ENCODE data around the gene NTM.
"Not testable (repeated sequence)": the region's sequence is repeated elsewhere in the genome, so short reads cannot be mapped to it uniquely, and the experiment has no call there.

The NTM gene

DNA sequence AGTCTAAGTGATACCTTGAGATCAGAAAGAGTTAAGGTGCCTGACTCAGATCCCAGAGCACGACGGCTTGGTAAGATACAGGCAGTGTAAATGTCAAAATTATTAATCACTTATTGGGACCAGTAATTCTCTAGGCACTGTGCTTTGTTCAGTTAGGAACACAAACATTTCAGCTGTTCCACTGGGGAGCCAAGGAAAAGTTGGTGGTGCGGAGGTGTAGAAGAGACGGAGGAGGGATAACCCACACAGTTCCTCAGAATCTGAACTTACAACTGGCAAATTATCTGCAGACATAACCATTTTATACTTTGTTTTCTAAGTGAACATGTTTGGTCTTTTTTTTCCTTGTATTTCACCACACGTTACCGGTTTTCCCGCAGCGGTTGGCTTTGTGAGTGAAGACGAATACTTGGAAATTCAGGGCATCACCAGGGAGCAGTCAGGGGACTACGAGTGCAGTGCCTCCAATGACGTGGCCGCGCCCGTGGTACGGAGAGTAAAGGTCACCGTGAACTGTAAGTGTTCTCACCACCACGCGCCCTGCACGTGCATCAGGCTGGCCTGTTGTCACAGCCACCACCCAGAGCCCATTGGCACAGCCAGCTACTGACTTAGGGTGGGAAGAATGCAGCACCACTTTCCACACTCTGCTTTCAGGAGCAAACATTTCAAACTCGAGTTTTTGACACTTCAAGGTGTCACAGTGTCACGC lies 937.0 kb downstream of the NTM start:
- DNase-seq, result no peak

DNA sequence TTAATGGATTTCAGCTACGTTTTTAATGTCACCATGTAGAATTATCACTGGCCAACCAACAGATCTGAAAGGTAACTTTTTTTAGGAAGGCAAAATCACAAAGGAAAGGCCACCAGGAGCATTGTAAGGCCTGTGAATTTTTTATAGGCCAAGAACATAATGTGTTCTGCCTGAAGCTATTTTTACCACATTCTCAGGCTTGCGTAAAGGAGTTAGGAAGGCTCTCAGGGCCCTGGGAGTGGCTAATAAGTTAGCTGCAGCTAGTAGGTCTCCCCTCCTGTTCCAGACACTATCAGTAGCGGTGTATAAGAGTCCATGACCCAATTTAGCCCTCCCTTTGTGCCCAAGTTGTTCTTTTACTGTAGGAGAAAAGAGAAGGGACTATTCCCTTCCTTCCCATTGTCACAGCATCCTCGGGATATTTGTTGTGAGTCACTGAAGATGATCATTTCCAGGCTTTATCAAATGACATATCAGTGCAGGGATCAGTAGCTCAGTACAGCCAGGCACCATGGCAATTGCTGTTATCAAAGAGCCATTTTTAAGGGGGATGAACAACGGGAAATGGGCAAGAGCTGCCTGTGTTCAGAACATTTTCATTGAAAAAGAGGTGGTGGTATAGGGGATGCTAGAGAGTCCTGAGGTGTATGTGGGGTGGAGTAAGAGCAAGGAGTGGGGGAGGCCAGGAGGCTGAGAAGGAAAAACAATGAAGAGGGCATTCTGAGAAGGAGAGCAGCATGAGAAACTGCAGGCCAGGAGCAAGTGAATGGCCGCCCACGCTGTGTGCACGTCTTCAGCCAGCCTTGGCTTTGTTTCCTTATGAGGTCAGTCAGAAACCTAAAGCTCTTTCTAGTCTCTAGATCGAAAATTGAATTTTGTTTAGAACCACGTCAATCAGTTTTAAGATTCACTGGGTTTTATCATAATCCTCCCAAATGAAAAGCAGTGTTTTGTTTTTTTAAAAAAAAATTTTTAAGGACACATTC lies 940.3 kb downstream of the NTM start:
- no peak for DNase-seq

GRCh38 chr11:132311703-132312102 lies 941.3 kb downstream of the NTM start:
- DNase-seq, result no peak

DNA sequence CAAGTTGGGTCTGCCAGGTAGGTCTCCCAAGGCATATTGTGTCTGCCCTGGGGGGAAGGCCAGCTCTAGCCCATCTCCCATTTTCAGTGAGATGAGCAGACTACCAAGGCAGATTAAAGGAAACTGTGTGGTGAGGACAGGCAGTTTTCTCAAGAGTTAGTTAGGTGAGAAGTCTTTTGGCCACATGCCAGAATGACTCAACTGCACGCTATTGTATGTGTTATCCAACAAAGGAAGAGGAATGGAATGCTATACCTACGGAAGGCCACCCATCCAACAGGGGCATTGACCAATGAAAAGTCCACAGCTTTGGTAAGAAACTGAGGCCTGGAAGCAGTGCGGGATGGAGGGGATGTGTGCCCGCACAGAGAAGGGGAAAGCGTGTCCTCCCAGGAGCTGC lies 941.7 kb downstream of the NTM start:
- DNase-seq, result no peak

DNA sequence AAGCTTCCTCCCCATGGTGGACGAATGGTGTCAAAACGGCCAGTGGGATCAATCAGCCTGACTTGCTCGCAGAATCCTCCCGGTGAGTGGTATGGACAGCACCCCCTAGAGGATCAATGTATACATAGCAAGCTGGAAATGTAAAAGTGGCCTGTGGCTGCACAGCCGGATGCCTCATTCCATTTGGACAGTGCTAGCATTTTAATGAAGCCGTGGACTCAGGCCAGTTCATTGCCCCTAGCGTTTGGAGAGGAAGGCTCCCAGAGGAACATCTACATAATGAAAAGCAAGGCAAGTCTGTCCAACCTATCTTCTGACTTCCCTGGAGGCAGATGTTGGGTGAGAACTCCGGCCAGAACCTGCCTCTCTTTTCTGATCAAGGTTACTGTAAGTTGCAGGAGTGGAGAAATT lies 942.3 kb downstream of the NTM start:
- no peak for DNase-seq

GRCh38 chr11:132314911-132315455 lies 944.6 kb downstream of the NTM start:
- DNase-seq, result no peak

- DNase-seq, result no peak
These were observed 945.3 kb downstream of the NTM start for GRCh38 chr11:132315696-132316095.

GRCh38 chr11:132318421-132319157 lies 948.2 kb downstream of the NTM start:
- no peak for DNase-seq

DNA sequence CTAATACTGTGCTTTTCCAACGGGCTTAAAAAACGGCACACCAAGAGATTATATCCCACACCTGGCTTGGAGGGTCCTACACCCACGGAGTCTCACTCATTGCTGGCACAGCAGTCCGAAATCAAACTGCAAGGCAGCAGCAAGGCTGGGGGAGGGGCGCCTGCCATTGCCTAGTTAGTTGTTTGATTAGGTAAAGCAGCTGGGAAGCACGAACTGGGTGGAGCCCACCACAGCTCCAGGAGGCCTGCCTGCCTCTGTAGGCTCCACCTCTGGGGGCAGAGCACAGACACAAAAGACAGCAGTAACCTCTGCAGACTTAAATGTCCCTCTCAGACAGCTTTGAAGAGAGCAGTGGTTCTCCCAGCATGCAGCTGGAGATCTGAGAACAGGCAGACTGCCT lies 949.0 kb downstream of the NTM start:
- DNase-seq, result not testable (repeated sequence)

- no peak for DNase-seq
These were observed 960.1 kb downstream of the NTM start for GRCh38 chr11:132330515-132330914.

DNA sequence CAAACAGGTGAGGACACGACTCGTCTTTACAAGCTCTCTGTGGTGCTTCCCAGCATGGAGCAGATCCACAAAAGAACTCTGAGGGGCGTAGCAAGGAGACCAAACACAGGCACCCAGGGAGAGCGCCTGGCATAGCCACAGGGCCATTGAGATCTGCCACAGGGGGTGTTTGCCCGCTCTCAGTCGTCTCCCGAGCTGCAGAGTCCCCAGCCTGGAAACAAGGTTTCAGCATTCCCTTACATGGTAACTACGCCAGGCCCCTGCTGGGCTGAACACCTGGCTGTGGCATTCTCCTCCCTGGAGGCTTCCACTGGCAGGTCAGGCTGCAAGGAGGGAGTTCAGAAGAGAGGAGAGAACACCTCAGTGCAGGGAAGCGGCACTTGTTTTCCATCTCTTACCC lies 962.1 kb downstream of the NTM start:
- no peak for DNase-seq

GRCh38 chr11:132334769-132335280 lies 964.4 kb downstream of the NTM start:
- DNase-seq, result no peak

DNA sequence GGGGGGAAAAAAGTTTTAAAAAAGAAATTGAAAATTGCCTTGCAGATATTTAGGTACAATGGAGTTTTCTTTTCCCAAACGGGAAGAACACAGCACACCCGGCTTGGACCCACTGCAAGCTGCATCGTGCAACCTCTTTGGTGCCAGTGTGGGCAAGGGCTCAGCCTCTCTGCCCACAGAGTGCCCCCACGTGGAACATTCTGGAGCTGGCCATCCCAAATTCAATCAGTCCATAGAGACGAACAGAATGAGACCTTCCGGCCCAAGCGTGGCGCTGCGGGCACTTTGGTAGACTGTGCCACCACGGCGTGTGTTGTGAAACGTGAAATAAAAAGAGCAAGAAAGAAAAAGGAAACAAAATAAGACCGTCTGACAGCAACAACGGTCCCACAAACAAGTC lies 964.9 kb downstream of the NTM start:
- no peak for DNase-seq

- DNase-seq, result no peak
These were observed 966.5 kb downstream of the NTM start for GRCh38 chr11:132336781-132337535.

DNA sequence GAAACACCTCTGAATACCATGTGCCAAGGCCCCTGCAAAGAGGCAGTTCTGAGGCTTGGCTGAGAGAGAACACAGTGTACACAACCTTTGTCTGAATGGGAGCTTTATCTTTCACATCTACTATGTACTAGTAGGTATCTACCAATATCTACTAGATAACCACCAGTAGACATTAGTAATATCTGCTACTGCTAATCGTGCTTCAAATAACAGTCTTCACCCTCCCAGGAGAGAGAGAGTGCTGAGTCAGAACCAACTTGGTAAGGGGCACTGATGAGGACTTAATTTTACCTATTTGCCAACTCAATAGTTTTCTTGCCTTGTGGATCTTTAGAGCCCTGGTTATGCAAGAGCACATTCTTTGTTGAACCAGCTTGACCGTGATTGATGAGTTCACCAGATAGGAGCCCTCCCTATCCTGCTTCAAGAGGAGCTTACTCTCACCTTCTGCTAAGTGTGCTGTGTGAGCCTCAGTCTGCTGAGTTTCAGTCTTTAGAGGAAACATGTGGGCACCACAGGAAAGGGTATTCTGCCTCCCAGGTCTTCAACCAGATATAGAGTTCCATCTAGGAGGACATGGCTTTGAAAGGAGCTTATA lies 967.5 kb downstream of the NTM start:
- no peak for DNase-seq

DNA sequence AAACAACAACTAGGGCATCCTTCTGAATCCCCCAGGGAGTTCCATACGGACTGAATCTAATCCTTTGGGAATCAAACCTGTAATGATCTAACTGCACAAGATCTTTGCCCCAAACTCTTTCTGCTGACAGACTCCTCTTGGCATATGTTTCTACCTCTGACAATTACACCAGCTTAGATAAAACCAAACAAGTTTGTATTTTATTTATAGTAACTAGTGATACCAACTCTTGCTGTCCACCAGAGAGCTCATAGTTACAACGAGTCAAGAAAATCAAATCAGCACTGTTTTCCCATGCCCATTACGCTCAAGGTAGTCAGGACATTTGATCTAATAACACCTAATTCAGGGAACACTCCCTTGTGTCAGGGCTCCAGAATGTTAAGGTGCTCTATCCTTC lies 972.0 kb downstream of the NTM start:
- no peak for DNase-seq

GRCh38 chr11:132343445-132344175 lies 973.2 kb downstream of the NTM start:
- DNase-seq, result no peak

GRCh38 chr11:132346558-132347148 lies 976.2 kb downstream of the NTM start:
- DNase-seq, result no peak

DNA sequence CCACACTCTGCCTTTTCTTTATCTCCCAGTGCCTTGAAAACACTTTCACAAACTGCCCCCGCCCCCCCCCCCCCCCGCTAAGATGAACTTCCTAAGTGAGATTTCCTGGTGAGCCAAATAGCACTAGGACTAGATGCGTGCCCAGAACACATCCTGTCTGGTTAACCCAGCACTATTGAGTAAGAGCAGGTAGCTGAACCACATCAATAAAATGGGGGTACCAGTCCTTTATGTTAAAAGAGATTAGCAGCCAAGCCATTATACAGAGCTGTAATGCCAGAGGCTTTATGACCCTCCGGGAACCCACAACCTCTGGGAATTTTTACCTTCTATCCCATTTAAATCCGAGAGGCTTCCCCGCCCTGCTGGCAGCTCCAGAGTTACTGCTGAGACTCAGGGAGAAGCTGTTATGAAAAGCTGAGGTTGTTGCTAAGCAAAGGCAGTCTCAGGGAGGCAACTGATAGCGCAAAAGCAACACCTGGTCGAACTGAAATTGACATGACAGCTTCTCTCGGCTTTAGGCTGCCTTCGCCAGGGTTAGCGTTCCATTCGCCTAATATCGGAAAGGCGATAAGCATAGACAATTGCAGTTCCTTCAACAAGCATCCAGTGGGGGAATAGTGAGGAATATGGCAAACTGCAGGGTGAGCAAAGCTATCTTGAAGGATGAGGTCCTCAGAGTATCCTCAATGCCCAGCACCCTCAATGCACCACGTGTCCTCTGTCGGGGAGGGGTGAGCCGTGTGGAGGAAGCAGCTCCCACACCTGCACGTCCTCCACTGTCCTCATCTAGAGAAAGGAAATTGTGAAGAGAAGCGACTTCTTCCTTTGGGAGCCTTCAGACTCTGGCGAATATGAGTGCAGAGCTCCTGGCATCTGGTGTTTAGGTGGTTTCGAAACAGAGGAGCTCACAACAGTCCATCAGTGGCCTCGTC lies 977.0 kb downstream of the NTM start:
- no peak for DNase-seq
